ENCODE data around the gene CASKIN2. TPM values are rescaled to one million over a fixed set of nuclear protein-coding genes. Genes with fewer than 3 reads are reported as not detected.

CASKIN2 gene
- total and polyA plus RNA-seq, 2 experiments from 2014 or later: 1.9 to 6.2 TPM

- no peak for TF ChIP-seq EZH2phosphoT487 (IDR thresholded peaks at IDR 0.05; ENCODE audit: insufficient read depth, low read depth)
- no peak for TF ChIP-seq EZH2 (IDR thresholded peaks at IDR 0.05; ENCODE audit: insufficient read depth, poor library complexity, severe bottlenecking)
- Histone ChIP-seq H2AFZ (no peak overlapping the region), H3K36me3 (ENCODE audit: low read depth) (no peaks in the 10 kb centered on the region), H3K9me2 (ENCODE audit: insufficient read depth) (no peaks in the 10 kb centered on the region), H3K4me1 (ENCODE audit: insufficient read depth) (no peaks in the 10 kb centered on the region), H3K4me2 (ENCODE audit: unreplicated experiment) (no peak overlapping the region), H4K20me1 (ENCODE audit: insufficient read depth) (no peaks in the 10 kb centered on the region), H3K9ac (no peak overlapping the region), H3K9me3 (ENCODE audit: low read depth) (no peaks in the 10 kb centered on the region), H3K4me3 (no peak overlapping the region), H3F3A (ENCODE audit: insufficient read depth) (no peaks in the 10 kb centered on the region), H3K27me3 (replicated peaks; ENCODE audit: insufficient read depth) (no peaks in the 10 kb centered on the region), H3K79me2 (ENCODE audit: insufficient read depth) (peaks cover 15% of the 10 kb centered on the region), H3K27ac (no peak overlapping the region)
- in situ Hi-C loops (cut with MboI): no loop called here
- DNase-seq: no peak
- 81 to 87% methylated on average over 13 of the region's 13 CpGs for WGBS, 2 experiments (ENCODE audit: low coverage in 1 of 2, low lambda C conversion rate in 2 of 2, missing lambda C conversion rate in 2 of 2)
Observed at GRCh38 chr17:75468779-75469373, 46.5 kb downstream of the CASKIN2 start.

GRCh38 chr17:75468291-75468754 lies 47.0 kb downstream of the CASKIN2 start:
- Histone ChIP-seq H3K4me1 (ENCODE audit: insufficient read depth) (no peaks in the 10 kb centered on the region), H3K36me3 (ENCODE audit: low read depth) (no peaks in the 10 kb centered on the region), H3F3A (ENCODE audit: insufficient read depth) (no peaks in the 10 kb centered on the region), H3K9ac (no peak overlapping the region), H3K79me2 (ENCODE audit: insufficient read depth) (peaks cover 17% of the 10 kb centered on the region), H3K9me3 (ENCODE audit: low read depth) (no peaks in the 10 kb centered on the region), H3K9me2 (ENCODE audit: insufficient read depth) (no peaks in the 10 kb centered on the region), H3K4me2 (ENCODE audit: unreplicated experiment) (no peak overlapping the region), H4K20me1 (ENCODE audit: insufficient read depth) (no peaks in the 10 kb centered on the region), H3K4me3 (no peak overlapping the region), H3K27ac (no peak overlapping the region), H2AFZ (no peak overlapping the region), H3K27me3 (replicated peaks; ENCODE audit: insufficient read depth) (no peaks in the 10 kb centered on the region)
- no peak for TF ChIP-seq EZH2 (IDR thresholded peaks at IDR 0.05; ENCODE audit: insufficient read depth, poor library complexity, severe bottlenecking)
- no peak for TF ChIP-seq EZH2phosphoT487 (IDR thresholded peaks at IDR 0.05; ENCODE audit: insufficient read depth, low read depth)
- 38 to 46% methylated on average over 8 of the region's 8 CpGs for WGBS, 2 experiments (ENCODE audit: low coverage in 1 of 2, low lambda C conversion rate in 2 of 2, missing lambda C conversion rate in 2 of 2)
- in situ Hi-C loops (cut with MboI): no loop called here
- DNase-seq: no peak

GRCh38 chr17:75465039-75465438 lies 50.3 kb downstream of the CASKIN2 start:
- no peak for TF ChIP-seq EZH2 (IDR thresholded peaks at IDR 0.05; ENCODE audit: insufficient read depth, poor library complexity, severe bottlenecking)
- TF ChIP-seq EZH2phosphoT487 (IDR thresholded peaks at IDR 0.05; ENCODE audit: insufficient read depth, low read depth): no peak
- H4K20me1 ChIP-seq (ENCODE audit: insufficient read depth): no peaks in the 10 kb centered on the region
- 84 to 89% methylated on average over 6 of the region's 6 CpGs for WGBS, 2 experiments (ENCODE audit: low coverage in 1 of 2, low lambda C conversion rate in 2 of 2, missing lambda C conversion rate in 2 of 2)

GRCh38 chr17:75463603-75464002 lies 51.7 kb downstream of the CASKIN2 start:
- H3K9ac ChIP-seq: no peak overlapping the region
- no peak overlapping the region for H3K4me2 ChIP-seq (ENCODE audit: unreplicated experiment)
- H4K20me1 ChIP-seq (ENCODE audit: insufficient read depth): no peaks in the 10 kb centered on the region
- TF ChIP-seq EZH2phosphoT487 (IDR thresholded peaks at IDR 0.05; ENCODE audit: insufficient read depth, low read depth) (no peak), EZH2 (IDR thresholded peaks at IDR 0.05; ENCODE audit: insufficient read depth, poor library complexity, severe bottlenecking) (no peak)
- H3K27ac ChIP-seq: no peak overlapping the region
- WGBS, 2 experiments (ENCODE audit: low coverage in 1 of 2, low lambda C conversion rate in 2 of 2, missing lambda C conversion rate in 2 of 2): 96 to 98% methylated on average over 2 of the region's 2 CpGs
- H3K27me3 ChIP-seq (replicated peaks; ENCODE audit: insufficient read depth): no peaks in the 10 kb centered on the region
- no peak overlapping the region for H3K4me3 ChIP-seq
- no peaks in the 10 kb centered on the region for H3K36me3 ChIP-seq (ENCODE audit: low read depth)
- no peak for DNase-seq
- in situ Hi-C loops (cut with MboI): no loop called here
- H3K9me2 ChIP-seq (ENCODE audit: insufficient read depth): no peaks in the 10 kb centered on the region
- no peaks in the 10 kb centered on the region for H3K4me1 ChIP-seq (ENCODE audit: insufficient read depth)
- H2AFZ ChIP-seq: no peak overlapping the region
- H3K9me3 ChIP-seq (ENCODE audit: low read depth): no peaks in the 10 kb centered on the region
- H3F3A ChIP-seq (ENCODE audit: insufficient read depth): no peaks in the 10 kb centered on the region
- H3K79me2 ChIP-seq (ENCODE audit: insufficient read depth): peaks cover 40% of the 10 kb centered on the region

More at GRCh38 chr17:75465039-75465438, 50.3 kb downstream of the CASKIN2 start:
- Histone ChIP-seq H3K9me2 (ENCODE audit: insufficient read depth) (no peaks in the 10 kb centered on the region), H3K9ac (no peak overlapping the region), H3K36me3 (ENCODE audit: low read depth) (no peaks in the 10 kb centered on the region), H3K79me2 (ENCODE audit: insufficient read depth) (peaks cover 27% of the 10 kb centered on the region), H3K27ac (no peak overlapping the region), H3K4me3 (no peak overlapping the region), H2AFZ (no peak overlapping the region), H3F3A (ENCODE audit: insufficient read depth) (no peaks in the 10 kb centered on the region), H3K4me2 (ENCODE audit: unreplicated experiment) (no peak overlapping the region), H3K27me3 (replicated peaks; ENCODE audit: insufficient read depth) (no peaks in the 10 kb centered on the region), H3K9me3 (ENCODE audit: low read depth) (no peaks in the 10 kb centered on the region), H3K4me1 (ENCODE audit: insufficient read depth) (no peaks in the 10 kb centered on the region)
- no peak for DNase-seq
- in situ Hi-C loops (cut with MboI): no loop called here
